Prostate gland (tissue), 2 donors: ENCODE results near the gene HDGF. TPM values are rescaled to one million over a fixed set of nuclear protein-coding genes. Genes with fewer than 3 reads are reported as not detected.

Source experiments
- DNase-seq: peaks from one replicate; pipeline ENCODE4 v3.0.0-alpha.2; 2019; ENCODE audit warnings: low spot score
- H3K27ac ChIP-seq, 2 donors: fragments of 200-600 bp; sonication (generic); 2 replicates each; pipeline ENCODE4 v1.5.1; 2017 to 2019
- H3K27me3 ChIP-seq: fragments of 200-600 bp; sonication (generic); replicated peaks from 2 replicates; pipeline ENCODE4 v1.5.1; 2019; ENCODE audit not compliant: insufficient read depth
- H3K36me3 ChIP-seq, 2 donors: fragments of 200-600 bp; sonication (generic); 1 replicate in 1 of 2; 2 replicates in 1 of 2; pipeline versions ENCODE4 v1.5.1 to v1.8.1; 2017 to 2019
- H3K4me1 ChIP-seq: fragments of 200-600 bp; sonication (generic); replicated peaks from 2 replicates; pipeline ENCODE4 v1.5.1; 2019
- H3K4me3 ChIP-seq, 2 donors: fragments of 200-600 bp; sonication (generic); 2 replicates each; pipeline ENCODE4 v1.5.1; 2017 to 2019
- H3K9me3 ChIP-seq: fragments of 200-600 bp; sonication (generic); 2 replicates; pipeline ENCODE4 v1.5.1; 2017
- CTCF ChIP-seq, 4 experiments: fragments of 200-600 bp in 2 of 4; fragments of 450-650 bp in 2 of 4; sonication (generic) in 2 of 4; IDR thresholded peaks; 1 replicate in 3 of 4; 2 replicates in 1 of 4; pipeline ENCODE4 v1.5.1; 2016 to 2019; ENCODE audit warnings: antibody characterized with exemption in 4 of 4, mild to moderate bottlenecking in 2 of 4, moderate library complexity in 2 of 4
- POLR2A ChIP-seq: fragments of 450-650 bp; IDR thresholded peaks from one replicate; pipeline ENCODE4 v1.6.1; 2016; ENCODE audit warnings: antibody characterized with exemption, mild to moderate bottlenecking
- POLR2AphosphoS5 ChIP-seq: sonication (generic); formaldehyde crosslinking; IDR thresholded peaks from one replicate; pipeline ENCODE4 v1.6.1; 2017; ENCODE audit warnings: antibody characterized with exemption
- WGBS: methylation state at CpG from one replicate; pipeline ENCODE4 v1.1.5; 2018; 5-methylcytosine and 5-hydroxymethylcytosine counted together
- intact Hi-C: fragments of 100-400 bp; cut with DNase I; formaldehyde crosslinking; loops from one replicate; pipeline ENCODE4 v1.14.2; 2022
- total RNA-seq, 2 donors: library from RNA; depleted of rRNA; stranded (reverse); fragments of >200 nt; gene quantifications; one replicate each; pipeline ENCODE4 v1.1.0, GENCODE V29; 2016

HDGF gene
- total RNA-seq, 2 donors from 2014 or later = 124 to 156 TPM

- Histone ChIP-seq H3K9me3 (no peaks in the 10 kb centered on the region), H3K4me3 (no peak overlapping the region), H3K4me1 (peaks cover 5% of the 10 kb centered on the region), H3K36me3 (no peaks in the 10 kb centered on the region), H3K27me3 (no peaks in the 10 kb centered on the region), H3K27ac (no peak overlapping the region)
- WGBS = 57% methylated on average over 9 of the region's 9 CpGs
- intact Hi-C loops = no loop called here
- no peak for TF ChIP-seq POLR2A
- TF ChIP-seq CTCF (IDR thresholded peaks at IDR 0.05) = no peak
- no peak for TF ChIP-seq POLR2AphosphoS5
- DNase-seq = no peak
Observed at GRCh38 chr1:156772728-156773497, 21.4 kb upstream of the HDGF start.

- intact Hi-C loops = no loop called here
- Histone ChIP-seq H3K27ac (no peak overlapping the region), H3K4me1 (peaks cover 5% of the 10 kb centered on the region), H3K36me3 (no peaks in the 10 kb centered on the region), H3K4me3 (no peak overlapping the region), H3K9me3 (no peaks in the 10 kb centered on the region), H3K27me3 (no peaks in the 10 kb centered on the region)
- DNase-seq = no peak
- 84% methylated on average over 3 of the region's 3 CpGs for WGBS
- TF ChIP-seq POLR2AphosphoS5 = no peak
Observed at GRCh38 chr1:156772222-156772621, 20.7 kb upstream of the HDGF start.

GRCh38 chr1:156768610-156769295 is 17.3 kb upstream of the HDGF start:
- H3K27ac ChIP-seq = peak overlapping the region in 1 of 2 donors; percentile 80
- no peaks in the 10 kb centered on the region for H3K9me3 ChIP-seq
- intact Hi-C loops = no loop called here
- H3K4me3 ChIP-seq = peak overlapping the region; percentile 69 to 89
- DNase-seq = no peak
- WGBS = 14% methylated on average over 8 of the region's 8 CpGs
- no peaks in the 10 kb centered on the region for H3K27me3 ChIP-seq
- TF ChIP-seq POLR2A (no peak), CTCF (IDR thresholded peaks at IDR 0.05) (no peak), POLR2AphosphoS5 (no peak)
- H3K36me3 ChIP-seq = no peaks in the 10 kb centered on the region
- peaks cover 5% of the 10 kb centered on the region for H3K4me1 ChIP-seq

GRCh38 chr1:156767879-156768604 is 16.6 kb upstream of the HDGF start:
- intact Hi-C loops = no loop called here
- H3K4me1 ChIP-seq = peaks cover 5% of the 10 kb centered on the region
- no peaks in the 10 kb centered on the region for H3K36me3 ChIP-seq
- WGBS = 0% methylated on average over 30 of the region's 31 CpGs
- no peaks in the 10 kb centered on the region for H3K27me3 ChIP-seq
- no peak for DNase-seq
- TF ChIP-seq POLR2A (no peak), POLR2AphosphoS5 (no peak), CTCF (IDR thresholded peaks at IDR 0.05) (no peak)
- H3K9me3 ChIP-seq = no peaks in the 10 kb centered on the region
- peak overlapping the region; percentile 69 to 89 for H3K4me3 ChIP-seq
- H3K27ac ChIP-seq = peak overlapping the region; percentile 80 to 91
